SK-N-SH treated with all-trans-retinoic acid at 6 μM for 48 hours (cell line): Measurements from ENCODE around the gene ENOSF1.

Experiments
- ARNTL ChIP-seq: fragments of 450-650 bp; formaldehyde crosslinking; IDR thresholded peaks from 2 replicates; pipeline ENCODE4 v1.5.0; 2020; ENCODE audit warnings: low read depth, mild to moderate bottlenecking, moderate library complexity, borderline replicate concordance
- BACH2 ChIP-seq: fragments of 250-450 bp; sonication (Bioruptor Pico); IDR thresholded peaks from 2 replicates; pipeline ENCODE4 v1.9.0; 2021; ENCODE audit warnings: mild to moderate bottlenecking, borderline replicate concordance
- CREB5 ChIP-seq: fragments of 250-450 bp; sonication (Bioruptor Pico); IDR thresholded peaks from 2 replicates; pipeline ENCODE4 v1.5.1; 2020; ENCODE audit warnings: low read depth, mild to moderate bottlenecking, moderate library complexity
- CSDC2 ChIP-seq: fragments of 250-450 bp; sonication (Bioruptor Pico); IDR thresholded peaks from 2 replicates; pipeline ENCODE4 v1.5.0; 2020; ENCODE audit warnings: mild to moderate bottlenecking, moderate library complexity
- GLIS3 ChIP-seq: fragments of 250-450 bp; sonication (Bioruptor Pico); IDR thresholded peaks from 2 replicates; pipeline ENCODE4 v1.5.0; 2020; ENCODE audit warnings: mild to moderate bottlenecking, moderate library complexity
- POU6F1 ChIP-seq: fragments of 250-450 bp; sonication (Bioruptor Pico); IDR thresholded peaks from 2 replicates; pipeline ENCODE4 v1.8.0; 2021; ENCODE audit warnings: low read depth, mild to moderate bottlenecking, moderate library complexity, borderline replicate concordance
- ZFP3 ChIP-seq: fragments of 250-450 bp; sonication (Bioruptor Pico); IDR thresholded peaks from 2 replicates; pipeline ENCODE4 v1.5.0; 2020; ENCODE audit warnings: mild to moderate bottlenecking, moderate library complexity
- ZFP30 ChIP-seq: fragments of 450-650 bp; formaldehyde crosslinking; IDR thresholded peaks from 2 replicates; pipeline ENCODE4 v1.5.0; 2022; ENCODE audit warnings: mild to moderate bottlenecking, moderate library complexity
- TF ChIP-seq, protein P1 (sequence below): fragments of 250-450 bp; sonication (Bioruptor Pico); IDR thresholded peaks from 2 replicates; pipeline ENCODE4 v1.8.0; 2020; ENCODE audit warnings: mild to moderate bottlenecking, moderate library complexity, borderline replicate concordance

DNA sequence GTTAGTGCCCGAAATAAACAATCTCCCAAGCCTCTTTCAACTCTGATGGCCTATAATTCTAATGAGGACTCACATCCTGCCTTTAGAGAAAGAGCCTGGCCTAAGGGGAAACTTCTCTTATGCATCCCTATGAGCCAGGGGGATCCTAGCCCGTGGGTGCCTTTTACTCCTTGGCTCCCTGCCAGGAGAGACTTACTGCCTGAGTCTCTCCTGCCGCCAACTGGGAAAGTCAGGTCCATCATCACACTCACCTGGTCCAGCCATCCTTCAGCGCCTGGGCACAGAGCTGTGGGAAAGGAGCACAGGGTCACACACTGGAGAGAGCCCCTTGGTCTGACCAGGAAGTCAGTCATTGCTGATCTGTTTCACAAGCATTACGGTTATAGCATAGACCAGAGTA is 24.1 kb downstream of the ENOSF1 start:
- TF ChIP-seq, protein P1, sequence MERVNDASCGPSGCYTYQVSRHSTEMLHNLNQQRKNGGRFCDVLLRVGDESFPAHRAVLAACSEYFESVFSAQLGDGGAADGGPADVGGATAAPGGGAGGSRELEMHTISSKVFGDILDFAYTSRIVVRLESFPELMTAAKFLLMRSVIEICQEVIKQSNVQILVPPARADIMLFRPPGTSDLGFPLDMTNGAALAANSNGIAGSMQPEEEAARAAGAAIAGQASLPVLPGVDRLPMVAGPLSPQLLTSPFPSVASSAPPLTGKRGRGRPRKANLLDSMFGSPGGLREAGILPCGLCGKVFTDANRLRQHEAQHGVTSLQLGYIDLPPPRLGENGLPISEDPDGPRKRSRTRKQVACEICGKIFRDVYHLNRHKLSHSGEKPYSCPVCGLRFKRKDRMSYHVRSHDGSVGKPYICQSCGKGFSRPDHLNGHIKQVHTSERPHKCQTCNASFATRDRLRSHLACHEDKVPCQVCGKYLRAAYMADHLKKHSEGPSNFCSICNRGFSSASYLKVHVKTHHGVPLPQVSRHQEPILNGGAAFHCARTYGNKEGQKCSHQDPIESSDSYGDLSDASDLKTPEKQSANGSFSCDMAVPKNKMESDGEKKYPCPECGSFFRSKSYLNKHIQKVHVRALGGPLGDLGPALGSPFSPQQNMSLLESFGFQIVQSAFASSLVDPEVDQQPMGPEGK (CRISPR knock-in tag): no peak
- TF ChIP-seq ZFP3 (CRISPR knock-in tag) (no peak), ARNTL (CRISPR knock-in tag) (no peak), POU6F1 (CRISPR knock-in tag) (no peak), BACH2 (no peak), CREB5 (no peak), ZFP30 (CRISPR knock-in tag) (no peak), CSDC2 (CRISPR knock-in tag) (no peak), GLIS3 (CRISPR knock-in tag) (no peak)
